ENCODE data around the gene HPCAL4.

GRCh38 chr1:39699419-39699818 is 8.2 kb upstream of the HPCAL4 start:
- TF ChIP-seq CTCF (IDR thresholded peaks at IDR 0.05), result no peak
- TF ChIP-seq POLR2A (IDR thresholded peaks at IDR 0.05), result no peak

Data from thyroid gland (tissue), 4 donors.